PFSK-1 (cell line): ENCODE results near the gene CYP2W1.

Experiments
- FOXP2 ChIP-seq: optimal IDR thresholded peaks from 2 replicates; pipeline ENCODE3; 2011; ENCODE audit warnings: borderline replicate concordance, control low read depth, inconsistent platforms; ENCODE audit not compliant: insufficient read depth; ENCODE audit errors: extremely low read length, extremely low read depth
- POLR2AphosphoS5 ChIP-seq: IDR thresholded peaks from 2 replicates; pipeline ENCODE4 v1.6.1; 2012; ENCODE audit warnings: low read depth, mild to moderate bottlenecking, control low read depth, low read length, moderate library complexity
- REST ChIP-seq, 2 experiments: IDR thresholded peaks; 2 replicates each; pipeline versions ENCODE4 v1.6.1 to v1.8.0; 2011 to 2012; ENCODE audit warnings: low read depth in 2 of 2, low read length in 2 of 2, control low read depth in 1 of 2, inconsistent platforms in 1 of 2, mild to moderate bottlenecking in 1 of 2, moderate library complexity in 1 of 2; ENCODE audit not compliant: insufficient read depth in 1 of 2
- SIN3A ChIP-seq: IDR thresholded peaks from 2 replicates; pipeline ENCODE4 v1.6.1; 2012; ENCODE audit warnings: mild to moderate bottlenecking, low read length, moderate library complexity, borderline replicate concordance; ENCODE audit not compliant: insufficient read depth
- TAF1 ChIP-seq: IDR thresholded peaks from 2 replicates; pipeline ENCODE4 v1.6.1; 2012; ENCODE audit warnings: low read length, control low read depth, borderline replicate concordance; ENCODE audit not compliant: insufficient read depth

CYP2W1 gene

DNA sequence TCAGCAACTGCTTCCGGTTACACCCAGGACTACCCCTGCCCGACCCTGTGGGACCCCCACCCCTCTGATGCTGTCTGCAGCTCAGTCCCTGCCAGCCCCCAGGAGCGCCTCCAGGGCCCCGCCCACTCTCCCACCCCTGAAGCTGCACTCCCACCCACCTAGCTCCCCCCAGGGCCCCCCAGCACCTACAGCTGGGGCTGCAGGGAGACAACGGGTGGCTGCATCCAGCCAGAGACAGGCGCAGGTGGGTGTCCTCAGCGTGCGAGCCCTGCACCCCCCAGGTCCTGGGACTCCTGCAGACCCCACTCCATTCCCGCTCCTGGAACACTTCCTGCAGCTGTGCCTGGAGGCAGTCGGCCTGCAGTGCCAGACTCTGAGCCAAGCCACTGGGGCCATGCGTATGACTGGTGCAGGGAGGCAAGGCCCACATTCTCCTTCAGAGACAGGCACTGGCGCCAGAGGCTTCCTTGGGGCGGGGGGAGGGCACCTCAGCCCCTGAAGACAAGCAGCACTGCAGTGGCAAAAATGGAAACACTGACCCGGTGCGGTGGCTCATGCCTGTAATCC lies 6.1 kb downstream of the CYP2W1 start:
- TF ChIP-seq TAF1 (no peak), REST (IDR thresholded peaks at IDR 0.05; ENCODE audit: insufficient read depth in 1 of 2, low read depth in 2 of 2, low read length in 2 of 2) (no peak), SIN3A (no peak), POLR2AphosphoS5 (no peak), FOXP2 (no peak)

DNA sequence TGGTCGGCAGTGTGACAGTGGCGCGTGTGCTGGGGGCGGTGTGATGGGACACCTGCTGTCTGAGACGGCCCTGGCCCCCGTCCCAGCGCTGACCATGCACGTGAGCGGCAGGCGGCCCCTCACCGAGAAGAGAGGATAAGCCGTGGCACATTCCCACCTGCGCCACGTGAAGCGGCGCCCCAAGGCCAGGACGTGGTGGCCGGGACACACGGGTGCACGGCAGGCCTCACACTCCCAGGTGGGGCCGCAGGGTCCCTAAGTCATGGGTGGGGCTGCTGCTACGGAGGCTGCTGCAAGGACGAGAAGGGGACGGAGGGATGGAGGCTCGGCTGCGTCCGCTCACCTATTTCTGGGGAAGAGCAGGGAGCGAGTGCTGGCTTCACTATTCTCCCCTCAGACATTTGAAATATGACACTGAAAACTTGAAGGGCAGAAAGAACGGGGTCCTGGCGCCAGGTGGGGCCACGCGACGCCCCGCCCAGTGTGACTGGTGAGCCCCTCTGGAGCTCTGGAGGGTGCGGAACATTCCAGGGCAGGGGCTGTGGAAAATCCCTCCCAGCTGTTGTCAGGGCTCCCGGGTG lies 7.5 kb downstream of the CYP2W1 start:
- TF ChIP-seq POLR2AphosphoS5 = no peak
- no peak for TF ChIP-seq FOXP2
- TF ChIP-seq TAF1 = no peak
- TF ChIP-seq SIN3A = no peak
- no peak for TF ChIP-seq REST (IDR thresholded peaks at IDR 0.05; ENCODE audit: insufficient read depth in 1 of 2, low read depth in 2 of 2, low read length in 2 of 2)

GRCh38 chr7:990933-991728 lies 8.2 kb downstream of the CYP2W1 start:
- no peak for TF ChIP-seq SIN3A
- no peak for TF ChIP-seq TAF1
- TF ChIP-seq FOXP2 = no peak
- TF ChIP-seq REST (IDR thresholded peaks at IDR 0.05; ENCODE audit: insufficient read depth in 1 of 2, low read depth in 2 of 2, low read length in 2 of 2) = no peak
- TF ChIP-seq POLR2AphosphoS5 = no peak

DNA sequence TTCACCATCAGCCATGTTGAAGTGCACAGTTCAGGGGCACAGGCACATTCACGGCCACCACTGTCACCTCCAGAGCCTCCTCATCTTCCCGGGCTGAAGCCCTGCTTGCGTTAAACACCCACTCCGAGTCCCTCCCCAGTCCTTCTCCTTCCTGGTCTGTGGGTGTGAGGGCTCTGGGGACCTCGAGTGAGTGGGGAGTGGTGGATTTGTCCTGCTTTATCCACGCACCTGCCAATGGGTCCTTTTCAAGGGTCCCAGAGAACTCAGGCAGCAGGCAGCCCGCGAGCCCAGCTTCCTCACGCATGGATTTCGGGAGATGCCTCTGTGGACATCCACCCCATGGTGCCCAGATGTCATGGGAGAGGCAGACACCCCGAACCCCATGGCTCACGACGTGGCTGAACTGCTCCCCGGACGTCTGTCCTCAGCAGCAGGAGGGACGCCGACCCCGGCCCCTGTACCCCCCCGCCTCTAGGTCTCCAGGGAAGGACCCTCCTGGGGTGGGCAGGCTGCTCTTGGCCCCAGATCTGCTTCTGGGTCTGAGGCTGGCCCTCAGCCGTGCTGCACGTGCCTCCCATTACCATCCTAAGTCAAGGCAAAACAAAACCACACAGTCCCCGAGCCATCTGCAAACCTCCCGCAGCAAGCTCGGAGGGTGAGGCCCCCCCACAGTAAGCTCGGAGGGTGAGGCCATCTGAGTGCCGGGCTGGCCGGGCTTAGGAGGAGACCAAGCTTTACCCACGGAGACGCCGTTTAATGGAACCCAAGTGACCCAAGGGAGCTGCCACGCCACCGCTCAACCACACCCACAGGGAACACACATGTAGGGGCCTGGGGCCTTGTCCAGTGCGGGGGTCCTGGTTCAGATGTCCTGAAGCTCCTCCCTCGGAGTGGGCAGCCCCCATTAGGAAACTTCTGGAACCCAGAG lies 9.0 kb downstream of the CYP2W1 start:
- TF ChIP-seq TAF1 (no peak), FOXP2 (no peak), SIN3A (no peak), REST (IDR thresholded peaks at IDR 0.05; ENCODE audit: insufficient read depth in 1 of 2, low read depth in 2 of 2, low read length in 2 of 2) (no peak), POLR2AphosphoS5 (no peak)
